Adrenal gland (tissue), 12 donors: Measurements from ENCODE around the gene STARD10. TPM values are rescaled to one million over a fixed set of nuclear protein-coding genes. Genes with fewer than 3 reads are reported as not detected.
"Not testable (repeated sequence)": the region's sequence is repeated elsewhere in the genome, so short reads cannot be mapped to it uniquely, and the experiment has no call there.

Source experiments
- DNase-seq, 7 donors: peaks; one replicate each; pipeline ENCODE4 v3.0.0-alpha.2; 2019 to 2020
- H3K27ac ChIP-seq, 5 donors: fragments of 200-600 bp; sonication (generic) in 4 of 5; 1 replicate in 3 of 5; 2 replicates in 2 of 5; pipeline versions ENCODE4 v1.5.1 to v1.8.0; 2016 to 2020; ENCODE audit warnings: mild to moderate bottlenecking in 1 of 5
- H3K27me3 ChIP-seq: fragments of 200-600 bp; 2 replicates; pipeline ENCODE4 v1.8.0; 2021
- H3K36me3 ChIP-seq, 2 donors: fragments of 200-600 bp; replicated peaks in 1 of 2; 1 replicate in 1 of 2; 2 replicates in 1 of 2; pipeline versions ENCODE4 v1.5.1 to v1.8.0; 2018 to 2022
- H3K4me1 ChIP-seq, 2 donors: fragments of 200-600 bp; replicated peaks in 1 of 2; 1 replicate in 1 of 2; 2 replicates in 1 of 2; pipeline versions ENCODE4 v1.5.1 to v1.8.0; 2018 to 2021
- H3K4me3 ChIP-seq, 4 donors: fragments of 200-600 bp; sonication (generic) in 3 of 4; one replicate each; pipeline ENCODE4 v1.5.1; 2016 to 2018
- H3K9me3 ChIP-seq, 3 donors: fragments of 200-600 bp; sonication (generic) in 1 of 3; replicated peaks in 1 of 3; 1 replicate in 2 of 3; 2 replicates in 1 of 3; pipeline versions ENCODE4 v1.5.1 to v1.8.0; 2016 to 2021
- POLR2A ChIP-seq, 2 donors: fragments of 450-650 bp; IDR thresholded peaks; one replicate each; pipeline ENCODE4 v1.6.1; 2017; ENCODE audit warnings: antibody characterized with exemption in 2 of 2, mild to moderate bottlenecking in 2 of 2, moderate library complexity in 1 of 2
- WGBS, 4 donors: extraction: QIAGEN DNeasy Blood & Tissue Kit in 2 of 4; methylation state at CpG; one replicate each; pipeline versions ENCODE4 v1.1.5 to v1.1.7; 2013 to 2017; 5-methylcytosine and 5-hydroxymethylcytosine counted together
- intact Hi-C, 2 donors: fragments of 100-400 bp; cut with DNase I; formaldehyde crosslinking; loops; one replicate each; pipeline versions ENCODE4 v1.14.1 to v1.15.0; 2022 to 2023
- polyA plus RNA-seq, 3 donors: library from polyadenylated mRNA; stranded (reverse); fragments of 200-250 nt in 2 of 3; fragments of 350-450 nt in 1 of 3; fragmentation: Illumina TruSeq in 1 of 3; extraction: RNeasy Lipid Tissue Mini Kit (QIAGEN cat#74804) in 1 of 3; gene quantifications; one replicate each; pipeline ENCODE4 v1.2.3, GENCODE V29; 2013 to 2014
- total RNA-seq, 9 donors: library from RNA; depleted of rRNA in 4 of 9; stranded (reverse); fragments of >200 nt in 4 of 9; fragments of 120-200 nt in 1 of 9; fragmentation: NEBNext Ultra II Directional in 1 of 9; extraction: Animal tissue kit (Norgen Biotek cat#: 25700) in 1 of 9; gene quantifications; one replicate each; pipeline versions ENCODE4 v1.1.0 to v1.2.4, GENCODE V29; 2013 to 2023
- TF ChIP-seq, protein P1 (sequence below), 6 experiments: fragments of 450-650 bp in 4 of 6; fragments of 200-600 bp in 2 of 6; sonication (generic) in 1 of 6; IDR thresholded peaks; 1 replicate in 5 of 6; 2 replicates in 1 of 6; pipeline versions ENCODE4 v1.5.1 to v1.8.0; 2016 to 2021; ENCODE audit warnings: antibody characterized with exemption in 6 of 6, mild to moderate bottlenecking in 2 of 6, moderate library complexity in 1 of 6
- donor health status: healthy with polysubstance abuse.
- donor health status: Bipolar disorder and iron deficiency.
- donor health status: DM: yes; HTN: yes; CAD: no.
- donor health status: DM: no; HTN: no; CAD: no.
- donor health status: DM: no; HTN: no; CAD: no.
- donor health status: DM: yes; HTN: yes; CAD: no.

The STARD10 gene
- total and polyA plus RNA-seq, 12 donors, result 190 to 668 (median 350) TPM

DNA sequence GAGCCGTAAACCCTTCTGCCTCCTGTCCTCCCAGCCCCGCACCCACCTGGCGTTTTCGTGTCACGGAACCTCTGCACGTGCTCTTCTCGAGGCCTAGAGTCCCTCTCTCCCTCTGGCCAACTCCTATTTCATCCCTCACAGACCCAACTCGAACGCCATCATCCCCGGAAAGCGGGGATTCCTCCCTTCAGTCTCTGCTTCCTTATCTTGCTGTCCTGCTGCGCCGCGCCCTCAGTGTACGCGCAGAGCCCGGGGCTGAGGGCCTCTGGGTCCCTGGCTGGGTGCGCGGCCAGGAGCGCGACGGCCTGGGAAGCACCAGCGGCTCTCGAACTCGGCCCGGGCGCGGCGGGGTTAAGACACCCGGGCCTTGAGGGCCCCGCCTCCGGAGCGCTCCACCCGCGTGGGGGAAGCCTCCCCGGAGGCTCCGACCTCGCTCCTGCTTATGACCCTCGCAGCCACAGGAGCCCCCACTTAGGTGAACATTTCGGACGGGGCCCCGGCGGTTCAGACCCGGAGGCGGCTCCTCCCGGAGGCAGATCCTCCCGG lies 20.0 kb upstream of the STARD10 start:
- H3K27ac ChIP-seq, result peak overlapping the region; percentile 85 to 98 (median 94)
- 1% methylated on average over 22 to 47 of the region's 47 CpGs for WGBS, 4 donors
- H3K27me3 ChIP-seq, result no peaks in the 10 kb centered on the region
- H3K4me1 ChIP-seq, result peaks cover 20 to 39% of the 10 kb centered on the region in 2 donors
- H3K4me3 ChIP-seq, result peak overlapping the region in 3 of 4 donors; percentile 16 to 92 (median 56)
- H3K9me3 ChIP-seq, result no peaks in the 10 kb centered on the region
- TF ChIP-seq, protein P1, sequence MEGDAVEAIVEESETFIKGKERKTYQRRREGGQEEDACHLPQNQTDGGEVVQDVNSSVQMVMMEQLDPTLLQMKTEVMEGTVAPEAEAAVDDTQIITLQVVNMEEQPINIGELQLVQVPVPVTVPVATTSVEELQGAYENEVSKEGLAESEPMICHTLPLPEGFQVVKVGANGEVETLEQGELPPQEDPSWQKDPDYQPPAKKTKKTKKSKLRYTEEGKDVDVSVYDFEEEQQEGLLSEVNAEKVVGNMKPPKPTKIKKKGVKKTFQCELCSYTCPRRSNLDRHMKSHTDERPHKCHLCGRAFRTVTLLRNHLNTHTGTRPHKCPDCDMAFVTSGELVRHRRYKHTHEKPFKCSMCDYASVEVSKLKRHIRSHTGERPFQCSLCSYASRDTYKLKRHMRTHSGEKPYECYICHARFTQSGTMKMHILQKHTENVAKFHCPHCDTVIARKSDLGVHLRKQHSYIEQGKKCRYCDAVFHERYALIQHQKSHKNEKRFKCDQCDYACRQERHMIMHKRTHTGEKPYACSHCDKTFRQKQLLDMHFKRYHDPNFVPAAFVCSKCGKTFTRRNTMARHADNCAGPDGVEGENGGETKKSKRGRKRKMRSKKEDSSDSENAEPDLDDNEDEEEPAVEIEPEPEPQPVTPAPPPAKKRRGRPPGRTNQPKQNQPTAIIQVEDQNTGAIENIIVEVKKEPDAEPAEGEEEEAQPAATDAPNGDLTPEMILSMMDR (IDR thresholded peaks at IDR 0.05), result no peak
- peak; percentile 12 to 39 for TF ChIP-seq POLR2A (IDR thresholded peaks at IDR 0.05)
- peaks cover 0 to 20% of the 10 kb centered on the region in 2 donors for H3K36me3 ChIP-seq
- intact Hi-C loops, result loop anchor here in 1 of 2 donors (10.0 kb wide), 1 partner anchor 89 kb away; no protein-coding TSS in a partner anchor
- DNase-seq, result peak in 6 of 7 donors; percentile 75 to 88 (median 84)

DNA sequence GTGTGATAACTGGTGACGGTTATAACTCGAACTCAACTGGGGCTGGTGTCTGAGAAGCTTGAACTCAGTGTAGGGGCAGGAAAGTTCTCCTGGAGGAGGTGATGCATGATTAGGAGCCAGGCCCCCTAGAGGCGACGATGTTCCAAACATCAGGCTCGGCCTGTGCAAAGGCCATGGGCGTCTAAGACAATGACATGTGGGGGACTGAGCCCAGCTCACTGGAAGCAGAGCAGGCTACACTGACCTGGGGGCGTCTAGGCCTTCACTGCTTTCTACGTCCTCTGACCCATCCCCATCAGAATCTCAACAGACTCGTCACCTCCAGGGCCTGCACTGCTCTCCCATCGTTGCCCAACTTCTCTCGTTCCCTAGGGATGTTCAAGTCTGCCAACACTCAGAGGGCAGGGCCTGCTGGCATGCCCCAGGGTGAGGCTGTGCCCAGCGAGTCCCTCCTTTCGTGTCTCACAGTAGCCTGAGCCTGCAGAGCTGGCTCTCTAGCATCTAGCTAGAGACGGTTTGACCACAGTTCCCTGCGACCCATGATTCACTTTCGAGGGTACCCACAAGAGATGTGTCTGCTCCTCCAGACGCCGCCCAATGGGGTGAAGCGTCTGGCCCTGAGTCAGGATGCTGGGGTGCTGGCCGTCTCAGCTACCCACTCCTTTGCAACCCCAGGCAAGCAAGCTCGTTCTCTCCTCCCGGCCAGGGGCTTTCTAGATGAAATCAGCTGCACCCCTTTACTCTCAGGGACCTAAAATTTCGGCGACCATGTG lies 19.3 kb upstream of the STARD10 start:
- Histone ChIP-seq H3K9me3 (no peaks in the 10 kb centered on the region), H3K27ac (peak overlapping the region; percentile 85 to 98 (median 94)), H3K4me1 (peaks cover 20 to 39% of the 10 kb centered on the region in 2 donors), H3K4me3 (peak overlapping the region in 2 of 4 donors; percentile 56 to 92), H3K36me3 (peaks cover 0 to 13% of the 10 kb centered on the region in 2 donors), H3K27me3 (no peaks in the 10 kb centered on the region)
- 13 to 19% (median 15%) methylated on average over 7 to 24 of the region's 24 CpGs for WGBS, 4 donors
- TF ChIP-seq, protein P1 (IDR thresholded peaks at IDR 0.05), result peak; percentile 32 to 59 (median 51)
- TF ChIP-seq POLR2A (IDR thresholded peaks at IDR 0.05), result no peak
- peak in 4 of 7 donors; percentile 61 to 77 (median 68) for DNase-seq
- intact Hi-C loops, result loop anchor here in 1 of 2 donors (10.0 kb wide), 1 partner anchor 88 kb away; no protein-coding TSS in a partner anchor

DNA sequence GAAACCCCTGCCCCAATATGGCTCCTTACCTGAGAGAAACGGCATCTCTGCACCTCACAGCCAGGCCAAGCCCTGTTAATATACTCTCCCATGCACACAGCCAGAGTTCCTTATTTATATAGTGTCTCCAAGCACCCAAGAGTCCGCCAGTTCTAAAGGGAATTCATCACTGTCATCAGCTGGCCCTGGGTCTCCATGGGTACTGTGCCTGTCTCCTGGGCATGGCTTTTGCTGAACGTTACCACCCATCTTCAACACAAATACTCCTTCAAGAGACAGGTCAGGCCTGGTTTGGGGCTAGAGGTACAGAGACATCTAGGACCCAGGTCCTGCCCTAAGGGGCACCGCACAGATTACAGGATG lies 18.7 kb upstream of the STARD10 start:
- Histone ChIP-seq H3K4me3 (peak overlapping the region in 1 of 4 donors; percentile 92), H3K4me1 (peaks cover 20 to 39% of the 10 kb centered on the region in 2 donors), H3K36me3 (peaks cover 0 to 7% of the 10 kb centered on the region in 2 donors), H3K9me3 (no peaks in the 10 kb centered on the region), H3K27me3 (no peaks in the 10 kb centered on the region), H3K27ac (peak overlapping the region in 2 of 5 donors; percentile 98)
- intact Hi-C loops, result loop anchor here in 1 of 2 donors (10.0 kb wide), 1 partner anchor 88 kb away; no protein-coding TSS in a partner anchor
- TF ChIP-seq, protein P1 (IDR thresholded peaks at IDR 0.05), result no peak
- TF ChIP-seq POLR2A (IDR thresholded peaks at IDR 0.05), result no peak
- peak in 1 of 7 donors; percentile 14 for DNase-seq
- WGBS, 4 donors, result 42 to 49% (median 45%) methylated on average over 4 of the region's 4 CpGs

DNA sequence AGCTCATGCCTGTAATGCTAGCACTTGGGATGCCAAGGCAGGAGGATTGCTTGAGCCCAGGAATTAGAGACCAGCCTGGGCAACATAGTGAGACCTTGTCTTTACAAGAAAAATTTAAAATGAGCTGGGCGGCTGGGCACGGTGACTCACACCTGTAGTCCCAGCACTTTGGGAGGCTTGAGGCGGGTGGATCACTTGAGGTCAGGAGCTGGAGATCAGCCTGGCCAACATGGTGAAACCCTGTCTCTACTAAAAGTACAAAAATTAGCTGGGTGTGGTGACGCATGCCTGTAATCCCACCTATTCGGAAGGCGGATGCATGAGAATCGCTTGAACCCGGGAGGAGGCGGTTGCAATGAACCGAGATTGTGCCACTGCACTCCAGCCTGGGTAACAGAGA lies 17.8 kb upstream of the STARD10 start:
- DNase-seq, H3K27ac ChIP-seq, H3K4me3 ChIP-seq, H3K9me3 ChIP-seq, H3K36me3 ChIP-seq, H3K27me3 ChIP-seq: not testable (repeated sequence)
- WGBS, 4 donors, result 88 to 93% (median 92%) methylated on average over 10 of the region's 10 CpGs
- peaks cover 20 to 39% of the 10 kb centered on the region in 2 donors for H3K4me1 ChIP-seq
- intact Hi-C loops, result loop anchor here in 1 of 2 donors (10.0 kb wide), 1 partner anchor 87 kb away; no protein-coding TSS in a partner anchor
